ENCODE measurements around the gene MROH9.

- no peak for TF ChIP-seq CTCF (IDR thresholded peaks at IDR 0.05 in 4 of 5, conservative IDR thresholded peaks at IDR 0.05 in 1 of 5)
- TF ChIP-seq POLR2A (IDR thresholded peaks at IDR 0.05): no peak
Observed at GRCh38 chr1:170908942-170909341, 26.4 kb upstream of the MROH9 start.
